Naive B cell (primary cell): ENCODE measurements around the gene ZNF511. TPM values are rescaled to one million over a fixed set of nuclear protein-coding genes. Genes with fewer than 3 reads are reported as not detected.
"Not testable (repeated sequence)": the region's sequence is repeated elsewhere in the genome, so short reads cannot be mapped to it uniquely, and the experiment has no call there.

Source experiments
- ATAC-seq, 2 donors: fragments of 150-1000 bp; cut with Tn5 transposase; 2 replicates each; pipeline ENCODE4 v1.10.0; 2021; ENCODE audit warnings: low read depth in 2 of 2, mild to moderate bottlenecking in 2 of 2, moderate library complexity in 2 of 2
- DNase-seq: peaks from one replicate; pipeline ENCODE4 v3.0.0; 2022
- H3K27ac Mint-ChIP-seq, 6 donors: one replicate each; pipeline ENCODE4 v1.8.0; 2020 to 2022; ENCODE audit warnings: mild to moderate bottlenecking in 6 of 6, mixed read lengths in 6 of 6, moderate library complexity in 5 of 6, inconsistent platforms in 2 of 6
- H3K27me3 Mint-ChIP-seq, 3 donors: one replicate each; pipeline ENCODE4 v1.8.0; 2021 to 2022; ENCODE audit warnings: mixed read lengths in 3 of 3, mild to moderate bottlenecking in 1 of 3
- H3K36me3 Mint-ChIP-seq, 2 donors: one replicate each; pipeline ENCODE4 v1.8.0; 2020 to 2022; ENCODE audit warnings: mixed read lengths in 2 of 2, inconsistent platforms in 1 of 2, mild to moderate bottlenecking in 1 of 2
- H3K4me1 Mint-ChIP-seq, 3 donors: one replicate each; pipeline ENCODE4 v1.8.0; 2020 to 2022; ENCODE audit warnings: mixed read lengths in 3 of 3, inconsistent platforms in 1 of 3, mild to moderate bottlenecking in 1 of 3, moderate library complexity in 1 of 3
- H3K4me3 Mint-ChIP-seq, 8 donors: one replicate each; pipeline ENCODE4 v1.8.0; 2020 to 2022; ENCODE audit warnings: mild to moderate bottlenecking in 8 of 8, mixed read lengths in 8 of 8, moderate library complexity in 8 of 8, inconsistent platforms in 2 of 8
- H3K9me3 Mint-ChIP-seq, 7 donors: one replicate each; pipeline ENCODE4 v1.8.0; 2020 to 2022; ENCODE audit warnings: mixed read lengths in 7 of 7, mild to moderate bottlenecking in 5 of 7, inconsistent platforms in 2 of 7, moderate library complexity in 1 of 7
- polyA plus RNA-seq, 6 donors: library from polyadenylated mRNA; unstranded; fragments of 300-500 nt; fragmentation: Illumina TruSeq; gene quantifications; one replicate each; pipeline ENCODE4 v1.2.3, GENCODE V29; 2021; ENCODE audit warnings: low read depth in 6 of 6

Gene ZNF511
- polyA plus RNA-seq, 6 donors from 2014 or later: 60.6 to 86.0 (median 75.6) TPM

DNA sequence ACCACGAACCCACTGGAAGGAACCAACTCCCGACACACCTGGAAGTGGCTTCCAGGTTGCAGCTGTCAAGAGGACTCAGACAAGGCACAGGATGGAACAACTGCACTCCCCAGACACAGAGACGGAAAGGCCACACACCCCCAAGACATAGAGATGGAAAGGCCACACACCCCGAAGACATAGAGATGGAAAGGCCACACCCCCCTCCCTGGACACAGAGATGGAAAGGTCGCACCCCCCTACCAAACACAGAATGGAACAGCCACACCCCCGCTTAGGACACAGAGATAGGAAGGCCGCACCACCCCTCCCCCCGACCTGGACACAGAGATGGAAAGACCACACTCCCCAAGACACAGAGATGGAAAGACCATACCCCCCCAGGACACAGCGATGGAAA lies 7.6 kb downstream of the ZNF511 start:
- Mint-ChIP-seq H3K9me3 (peaks cover 3 to 8% (median 5%) of the 10 kb centered on the region in 7 donors), H3K4me3 (no peak overlapping the region), H3K36me3 (no peaks in the 10 kb centered on the region), H3K27me3 (peaks cover 11 to 20% (median 19%) of the 10 kb centered on the region in 3 donors), H3K27ac (peak overlapping the region in 1 of 6 donors; percentile 34), H3K4me1 (peaks cover 15 to 24% (median 16%) of the 10 kb centered on the region in 3 donors)
- ATAC-seq (no peak), DNase-seq (no peak)

DNA sequence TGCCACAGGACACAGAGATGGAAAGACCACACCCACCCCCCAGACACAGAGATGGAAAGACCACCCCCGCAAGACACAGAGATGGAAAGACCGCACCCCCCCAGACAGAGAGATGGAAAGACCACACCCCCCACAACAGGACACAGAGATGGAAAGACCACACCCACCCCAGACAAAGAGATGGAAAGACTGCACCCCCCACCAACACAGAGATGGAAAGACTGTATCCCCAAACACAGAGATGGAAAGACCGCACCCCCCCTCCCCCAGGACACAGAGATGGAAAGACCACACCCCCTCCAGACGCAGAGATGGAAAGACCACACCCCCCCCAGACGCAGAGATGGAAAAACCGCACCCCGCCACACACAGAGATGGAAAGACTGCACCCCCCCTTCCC lies 8.0 kb downstream of the ZNF511 start:
- Mint-ChIP-seq H3K27ac (no peak overlapping the region), H3K9me3 (peaks cover 3 to 8% (median 5%) of the 10 kb centered on the region in 7 donors), H3K4me1 (peaks cover 15 to 24% (median 16%) of the 10 kb centered on the region in 3 donors), H3K4me3 (no peak overlapping the region), H3K27me3 (peaks cover 11 to 20% (median 19%) of the 10 kb centered on the region in 3 donors), H3K36me3 (no peaks in the 10 kb centered on the region)
- DNase-seq (no peak), ATAC-seq (no peak)

DNA sequence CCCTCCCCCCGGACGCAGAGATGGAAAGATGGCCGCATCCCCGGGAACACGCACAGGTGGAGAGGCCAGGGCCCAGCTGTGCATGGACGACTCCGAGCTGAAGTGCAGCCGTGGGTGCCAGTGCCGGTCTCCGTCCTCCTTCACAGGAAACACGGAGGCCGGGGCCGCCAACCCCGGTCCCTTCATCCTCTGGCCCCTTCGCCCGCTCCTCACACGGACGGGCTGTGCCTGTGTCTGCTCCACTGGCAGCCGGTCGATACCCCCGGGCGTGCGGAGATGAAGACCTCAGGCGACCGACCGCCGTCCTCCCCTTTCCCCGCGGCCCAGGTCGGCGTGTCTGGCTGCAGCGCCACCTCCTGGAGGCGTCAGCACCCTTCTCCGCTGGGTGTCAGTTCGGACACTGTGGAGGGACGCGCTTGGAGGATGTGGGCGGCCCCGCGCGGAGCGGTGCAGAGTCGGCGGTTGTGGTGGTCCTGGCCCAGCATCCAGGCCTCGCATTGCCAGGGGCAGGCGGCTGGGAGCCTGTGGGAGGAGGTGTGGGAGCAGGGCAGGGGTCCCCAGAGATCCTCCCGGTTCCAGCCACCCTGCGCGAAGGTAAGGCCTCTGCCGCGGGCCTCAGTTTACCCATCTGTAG lies 9.9 kb downstream of the ZNF511 start:
- H3K4me3 Mint-ChIP-seq: peak overlapping the region in 6 of 8 donors; percentile 39 to 80 (median 56)
- ATAC-seq (peak; percentile 90 to 92), DNase-seq (peak; percentile 52)
- H3K27me3 Mint-ChIP-seq: peaks cover 11 to 35% (median 25%) of the 10 kb centered on the region in 3 donors
- H3K9me3 Mint-ChIP-seq: peaks cover 3 to 9% (median 6%) of the 10 kb centered on the region in 7 donors
- H3K36me3 Mint-ChIP-seq: no peaks in the 10 kb centered on the region
- H3K27ac Mint-ChIP-seq: peak overlapping the region in 1 of 6 donors; percentile 18
- peaks cover 15 to 24% (median 16%) of the 10 kb centered on the region in 3 donors for H3K4me1 Mint-ChIP-seq

DNA sequence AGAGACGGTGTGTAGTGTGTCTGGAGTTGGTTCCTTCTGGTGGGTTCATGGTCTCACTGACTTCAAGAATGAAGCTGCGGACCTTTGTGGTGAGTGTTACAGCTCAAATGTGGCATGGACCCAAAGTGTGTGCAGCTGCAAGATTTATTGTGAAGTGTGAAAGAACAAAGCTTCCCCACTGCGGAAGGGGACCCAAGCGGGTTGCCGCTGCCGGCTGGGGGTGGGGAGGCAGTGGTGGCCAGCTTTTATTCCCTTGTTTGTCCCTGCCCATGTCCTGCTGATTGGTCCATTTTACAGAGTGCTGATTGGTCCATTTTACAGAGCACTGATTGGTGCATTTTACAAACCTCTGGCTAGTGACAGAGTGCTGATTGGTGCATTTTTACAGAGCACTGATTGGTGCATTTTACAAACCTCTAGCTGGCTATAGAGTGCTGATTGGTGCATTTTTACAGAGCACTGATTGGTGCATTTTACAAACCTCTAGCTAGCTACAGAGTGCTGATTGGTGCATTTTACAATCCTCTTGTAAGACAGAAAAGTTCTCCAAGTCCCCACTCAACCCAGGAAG lies 12.2 kb downstream of the ZNF511 start:
- H3K27ac Mint-ChIP-seq, DNase-seq, H3K9me3 Mint-ChIP-seq, H3K36me3 Mint-ChIP-seq, ATAC-seq, H3K4me3 Mint-ChIP-seq: not testable (repeated sequence)
- Mint-ChIP-seq H3K4me1 (peaks cover 13 to 23% (median 15%) of the 10 kb centered on the region in 3 donors), H3K27me3 (peaks cover 15 to 44% (median 37%) of the 10 kb centered on the region in 3 donors)

DNA sequence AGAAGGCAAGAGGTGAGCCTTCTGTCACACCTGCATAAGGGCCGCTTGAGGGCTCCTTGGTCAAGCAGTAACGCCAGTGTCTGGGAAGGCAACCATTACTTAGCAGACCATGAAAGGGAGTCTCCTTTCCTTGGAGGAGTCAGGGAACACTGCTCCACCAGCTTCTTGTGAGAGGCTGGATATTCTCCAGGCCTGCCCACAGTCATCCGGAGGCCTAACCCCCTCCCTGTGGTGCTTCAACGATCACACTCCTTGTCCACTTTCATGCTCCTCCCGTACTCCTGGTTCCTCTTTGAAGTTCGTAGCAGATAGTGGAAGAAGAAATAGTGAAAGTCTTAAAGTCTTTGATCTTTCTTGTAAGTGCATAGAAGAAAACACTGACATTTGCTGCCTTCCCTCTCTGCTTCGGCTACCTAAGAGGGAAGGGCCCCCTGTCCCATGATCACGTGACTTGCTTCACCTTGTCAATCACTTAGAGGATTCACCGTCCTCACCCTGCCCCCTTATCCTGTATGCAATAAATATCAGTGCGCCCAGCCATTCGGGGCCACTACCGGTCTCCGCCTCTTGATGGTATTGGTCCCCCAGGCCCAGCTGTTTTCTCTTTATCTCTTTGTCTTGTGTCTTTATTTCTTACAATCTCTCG lies 13.5 kb downstream of the ZNF511 start:
- not testable (repeated sequence) for DNase-seq, H3K27ac Mint-ChIP-seq, H3K9me3 Mint-ChIP-seq, ATAC-seq, H3K36me3 Mint-ChIP-seq
- peaks cover 16 to 27% (median 20%) of the 10 kb centered on the region in 3 donors for H3K4me1 Mint-ChIP-seq
- H3K4me3 Mint-ChIP-seq: peak overlapping the region in 1 of 8 donors; percentile 22
- peaks cover 23 to 56% (median 50%) of the 10 kb centered on the region in 3 donors for H3K27me3 Mint-ChIP-seq

DNA sequence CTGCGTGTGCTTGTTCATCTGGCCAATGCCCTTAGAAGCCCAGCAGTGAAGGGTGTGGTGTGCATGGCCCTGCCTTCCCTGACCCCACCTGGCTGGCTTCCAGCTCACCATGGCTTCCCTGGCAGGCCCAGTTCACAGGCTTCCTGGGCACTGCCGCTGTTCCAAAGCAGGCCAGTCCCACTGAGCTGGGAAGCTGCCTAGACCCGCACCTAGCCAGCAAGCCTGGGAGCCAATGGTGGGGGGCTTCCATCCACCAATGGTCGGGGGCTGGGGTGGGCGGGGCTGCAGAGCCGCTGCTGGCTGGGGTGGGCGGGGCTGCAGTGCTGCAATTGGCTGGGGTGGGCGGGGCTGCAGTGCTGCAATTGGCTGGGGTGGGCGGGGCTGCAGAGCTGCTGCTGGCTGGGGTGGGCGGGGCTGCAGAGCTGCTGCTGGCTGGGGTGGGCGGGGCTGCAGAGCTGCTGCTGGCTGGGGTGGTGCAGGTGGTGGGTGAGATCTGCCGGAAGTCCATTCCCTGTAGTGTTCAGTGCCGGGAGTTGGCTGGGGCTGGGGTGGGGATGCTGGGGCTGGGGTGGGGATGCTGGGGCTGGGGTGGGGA lies 15.6 kb downstream of the ZNF511 start:
- Mint-ChIP-seq H3K27ac (no peak overlapping the region), H3K27me3 (peaks cover 26 to 66% (median 57%) of the 10 kb centered on the region in 3 donors), H3K9me3 (peaks cover 3 to 9% (median 5%) of the 10 kb centered on the region in 7 donors), H3K36me3 (no peaks in the 10 kb centered on the region), H3K4me1 (peaks cover 14 to 20% (median 15%) of the 10 kb centered on the region in 3 donors), H3K4me3 (peak overlapping the region in 1 of 8 donors; percentile 86)
- DNase-seq (peak; percentile 43), ATAC-seq (peak; percentile 81 to 84)

DNA sequence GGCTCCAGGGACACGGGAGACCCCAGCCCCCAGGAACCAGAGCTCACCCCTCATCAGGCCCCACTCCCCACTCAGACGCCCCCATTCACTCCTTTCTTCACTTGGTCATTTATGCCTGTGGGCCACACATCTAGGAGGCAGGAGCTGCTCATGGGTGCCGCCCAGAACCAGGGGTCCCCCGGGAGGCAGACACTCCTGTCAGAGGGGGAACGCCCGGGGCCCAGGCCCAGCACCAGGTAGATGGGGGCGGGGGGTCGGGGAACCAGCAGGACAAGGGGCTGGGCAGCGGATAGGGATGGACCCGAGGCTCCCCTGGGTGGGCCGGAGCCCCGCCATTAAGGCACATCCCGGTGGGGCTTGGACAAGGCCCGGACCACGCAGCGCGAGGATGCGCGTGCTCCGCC lies 16.1 kb downstream of the ZNF511 start:
- Mint-ChIP-seq H3K9me3 (peaks cover 3 to 9% (median 5%) of the 10 kb centered on the region in 7 donors), H3K27ac (no peak overlapping the region), H3K4me3 (peak overlapping the region in 7 of 8 donors; percentile 9 to 86 (median 66)), H3K4me1 (peaks cover 13 to 22% (median 16%) of the 10 kb centered on the region in 3 donors), H3K36me3 (no peaks in the 10 kb centered on the region), H3K27me3 (peaks cover 27 to 66% (median 55%) of the 10 kb centered on the region in 3 donors)
- DNase-seq (no peak), ATAC-seq (peak; percentile 32 to 35)

DNA sequence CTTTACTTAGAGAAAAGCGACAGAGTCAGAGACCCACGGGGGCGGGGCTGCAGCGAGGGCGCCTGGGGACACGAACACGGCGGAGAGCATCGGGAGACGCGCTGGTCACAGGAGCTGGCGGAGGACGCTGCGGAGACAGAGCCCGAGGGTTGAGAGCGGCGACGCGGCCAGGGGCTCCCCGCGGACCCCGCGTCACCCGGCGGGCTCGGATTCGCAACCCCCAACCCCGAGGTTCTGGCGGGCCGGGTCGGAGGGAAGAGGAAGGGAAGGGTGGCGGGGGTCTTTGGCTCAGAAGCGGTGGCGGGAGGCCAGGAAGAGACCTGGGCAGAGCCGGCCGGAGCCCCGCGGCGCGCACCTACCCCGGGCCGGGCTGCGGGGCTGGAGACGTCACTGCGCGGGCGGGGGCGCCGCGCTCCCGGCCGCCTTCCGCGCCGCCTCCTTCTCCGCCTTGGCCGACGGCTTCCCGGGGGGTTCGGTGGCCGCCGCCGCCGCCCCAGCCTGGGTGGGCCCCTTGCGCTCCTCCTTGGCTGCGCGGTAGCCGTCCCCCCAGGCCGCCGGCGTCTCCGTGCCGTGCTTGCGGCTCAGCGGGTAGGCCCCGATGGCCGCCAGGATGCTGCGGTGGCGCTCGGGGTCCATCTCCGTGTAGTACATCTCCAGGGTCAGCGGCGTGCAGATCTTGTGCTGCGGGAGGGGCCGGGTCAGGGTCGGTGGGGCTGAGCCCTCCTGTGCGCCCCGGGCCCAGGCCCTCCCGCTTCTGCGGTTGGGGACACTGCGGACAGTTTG lies 16.9 kb downstream of the ZNF511 start:
- H3K4me3 Mint-ChIP-seq: peak overlapping the region; percentile 59 to 86 (median 80)
- peaks cover 22 to 63% (median 47%) of the 10 kb centered on the region in 3 donors for H3K27me3 Mint-ChIP-seq
- ATAC-seq: no peak
- peaks cover 0 to 5% (median 0%) of the 10 kb centered on the region in 7 donors for H3K9me3 Mint-ChIP-seq
- no peaks in the 10 kb centered on the region for H3K36me3 Mint-ChIP-seq
- H3K4me1 Mint-ChIP-seq: peaks cover 15 to 25% (median 18%) of the 10 kb centered on the region in 3 donors
- peak overlapping the region in 1 of 6 donors; percentile 96 for H3K27ac Mint-ChIP-seq
- no peak for DNase-seq

DNA sequence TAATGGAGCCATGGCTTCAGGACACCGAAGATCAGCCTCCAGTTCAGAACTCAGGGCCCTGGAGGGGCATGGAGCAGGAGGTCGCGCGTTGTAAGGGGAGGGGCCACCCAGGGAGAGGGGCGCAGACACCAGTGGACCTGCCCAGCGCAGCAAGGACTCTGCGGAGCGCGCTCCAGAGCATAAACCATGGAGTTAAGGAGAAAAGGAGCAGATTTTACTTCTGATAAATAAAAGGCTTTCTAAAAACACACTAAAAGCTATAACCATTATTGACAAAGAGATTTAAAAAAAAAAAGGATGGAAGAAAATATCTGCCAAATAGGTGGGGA lies 17.5 kb downstream of the ZNF511 start:
- H3K27me3 Mint-ChIP-seq: peaks cover 22 to 67% (median 47%) of the 10 kb centered on the region in 3 donors
- peaks cover 15 to 25% (median 20%) of the 10 kb centered on the region in 3 donors for H3K4me1 Mint-ChIP-seq
- ATAC-seq (no peak), DNase-seq (no peak)
- H3K27ac Mint-ChIP-seq: no peak overlapping the region
- H3K36me3 Mint-ChIP-seq: no peaks in the 10 kb centered on the region
- peak overlapping the region in 7 of 8 donors; percentile 41 to 86 (median 65) for H3K4me3 Mint-ChIP-seq
- H3K9me3 Mint-ChIP-seq: peaks cover 0 to 4% (median 0%) of the 10 kb centered on the region in 7 donors

DNA sequence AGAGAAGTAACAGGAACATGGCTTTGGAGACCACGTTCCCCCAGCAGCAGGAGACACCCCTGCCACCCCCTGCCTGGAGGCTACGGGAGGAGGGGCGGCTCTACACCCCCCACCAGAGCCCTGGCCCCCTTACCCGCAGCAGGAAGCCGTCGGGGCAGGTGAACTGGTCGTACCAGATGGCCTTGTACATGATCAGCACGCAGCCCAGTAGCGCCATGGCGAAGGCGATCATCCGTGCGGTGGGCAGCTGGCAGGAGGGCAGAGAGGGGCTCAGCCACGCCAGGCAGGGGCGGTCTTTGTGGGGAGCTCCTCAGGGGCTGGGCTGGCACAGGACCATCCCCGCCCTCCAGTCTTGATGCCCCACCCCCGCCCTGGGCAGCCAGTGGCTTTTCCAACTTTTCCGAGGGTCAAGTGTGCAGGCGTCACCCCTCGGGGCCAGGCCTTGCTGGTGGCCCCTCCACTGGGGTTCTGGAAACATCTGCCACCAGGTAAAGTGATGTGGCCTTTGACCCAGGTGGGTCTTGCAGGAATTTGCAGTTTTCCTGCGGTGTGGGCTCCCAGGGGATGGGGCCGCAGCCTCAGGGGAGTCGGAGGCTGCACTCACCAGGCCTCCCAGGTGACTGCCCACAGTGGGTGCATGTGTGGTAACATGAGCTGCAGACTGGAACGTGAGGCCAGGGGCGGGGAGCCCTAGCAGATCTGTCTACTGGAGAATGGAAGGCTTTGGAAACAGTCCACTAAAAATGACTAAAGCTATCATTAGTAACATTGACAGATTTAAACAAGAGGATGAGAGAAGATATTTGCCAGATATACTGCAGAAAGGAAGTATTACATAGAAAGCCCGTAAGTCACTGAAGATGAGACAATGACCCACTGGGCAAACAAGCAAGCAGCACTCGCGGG lies 18.3 kb downstream of the ZNF511 start:
- peaks cover 22 to 73% (median 52%) of the 10 kb centered on the region in 3 donors for H3K27me3 Mint-ChIP-seq
- H3K36me3 Mint-ChIP-seq: no peaks in the 10 kb centered on the region
- no peak overlapping the region for H3K27ac Mint-ChIP-seq
- H3K9me3 Mint-ChIP-seq: peaks cover 0 to 4% (median 0%) of the 10 kb centered on the region in 7 donors
- ATAC-seq: no peak
- DNase-seq: no peak
- no peak overlapping the region for H3K4me3 Mint-ChIP-seq
- peaks cover 15 to 25% (median 20%) of the 10 kb centered on the region in 3 donors for H3K4me1 Mint-ChIP-seq

DNA sequence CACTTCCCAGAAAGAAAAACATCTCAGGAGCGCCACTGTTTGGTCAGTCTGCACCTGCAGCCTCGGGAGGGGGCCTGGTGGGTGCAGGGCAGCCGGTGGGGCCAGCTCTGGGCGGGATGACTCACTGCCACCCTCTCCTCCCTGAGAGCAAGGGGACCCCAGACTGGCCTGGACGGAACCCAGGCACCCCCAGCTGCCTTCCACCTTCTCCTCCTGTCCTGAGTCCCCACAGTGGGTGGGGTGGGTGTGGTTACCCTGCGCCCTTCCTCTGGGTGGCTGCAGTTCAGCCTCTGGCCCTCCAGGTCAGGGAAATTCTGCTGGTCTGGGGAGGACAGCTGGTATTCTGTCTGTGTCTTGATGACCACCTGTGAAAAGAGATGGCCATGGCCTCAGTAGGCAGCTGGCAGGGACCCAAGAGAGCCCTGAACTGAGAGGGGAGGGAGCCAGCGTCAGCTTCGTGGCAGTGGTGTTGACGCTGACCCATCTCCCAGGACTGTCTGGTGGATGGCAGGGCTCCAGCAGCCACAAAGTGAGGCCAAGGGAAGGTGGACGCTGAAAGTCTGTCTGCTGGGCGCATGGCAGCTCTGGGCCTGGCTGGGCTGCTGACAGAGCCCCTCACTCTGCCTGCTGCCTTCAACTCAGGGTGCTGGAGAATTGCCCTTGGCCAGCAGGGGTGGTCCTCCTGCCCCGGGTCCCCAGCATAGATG lies 19.1 kb downstream of the ZNF511 start:
- Mint-ChIP-seq H3K4me1 (peaks cover 16 to 25% (median 20%) of the 10 kb centered on the region in 3 donors), H3K9me3 (peaks cover 0 to 4% (median 0%) of the 10 kb centered on the region in 7 donors), H3K27ac (no peak overlapping the region), H3K36me3 (peaks cover 0 to 5% of the 10 kb centered on the region in 2 donors), H3K27me3 (peaks cover 30 to 74% (median 56%) of the 10 kb centered on the region in 3 donors), H3K4me3 (no peak overlapping the region)
- DNase-seq: no peak
- ATAC-seq: no peak
